ENCODE data around the gene FGF23.

Gene FGF23

GRCh38 chr12:4392223-4392742 is 12.8 kb upstream of the FGF23 start:
- no peaks in the 10 kb centered on the region for H3K36me3 ChIP-seq (ENCODE audit: insufficient read depth)
- no peaks in the 10 kb centered on the region for H4K20me1 ChIP-seq (ENCODE audit: insufficient read depth)
- TF ChIP-seq CTCF (conservative IDR thresholded peaks at IDR 0.05; ENCODE audit: low read depth, low read length) = no peak
- H3K9ac ChIP-seq = no peak overlapping the region
- H3K4me2 ChIP-seq = no peak overlapping the region
- H3K4me3 ChIP-seq (IDR thresholded peaks at IDR 0.05; ENCODE audit: insufficient read depth, low read depth, low read length) = no peak overlapping the region
- no peaks in the 10 kb centered on the region for H3K27me3 ChIP-seq (ENCODE audit: insufficient read depth, low read depth)
- H3K4me1 ChIP-seq (ENCODE audit: low read depth, poor library complexity, severe bottlenecking) = no peaks in the 10 kb centered on the region
- no peak overlapping the region for H3K27ac ChIP-seq
- H2AFZ ChIP-seq (ENCODE audit: low read depth) = no peak overlapping the region
- H3K79me2 ChIP-seq (ENCODE audit: insufficient read depth, low read depth) = no peaks in the 10 kb centered on the region

- Histone ChIP-seq H3K36me3 (ENCODE audit: insufficient read depth) (no peaks in the 10 kb centered on the region), H3K4me3 (IDR thresholded peaks at IDR 0.05; ENCODE audit: insufficient read depth, low read depth, low read length) (no peak overlapping the region), H3K4me1 (ENCODE audit: low read depth, poor library complexity, severe bottlenecking) (no peaks in the 10 kb centered on the region), H3K27me3 (ENCODE audit: insufficient read depth, low read depth) (no peaks in the 10 kb centered on the region), H3K79me2 (ENCODE audit: insufficient read depth, low read depth) (no peaks in the 10 kb centered on the region), H2AFZ (ENCODE audit: low read depth) (no peak overlapping the region), H3K4me2 (no peak overlapping the region), H3K9ac (no peak overlapping the region), H4K20me1 (ENCODE audit: insufficient read depth) (no peaks in the 10 kb centered on the region), H3K27ac (no peak overlapping the region)
- TF ChIP-seq CTCF (conservative IDR thresholded peaks at IDR 0.05; ENCODE audit: low read depth, low read length) = no peak
These were observed 9.2 kb upstream of the FGF23 start for GRCh38 chr12:4388662-4389061.

GRCh38 chr12:4388032-4388431 is 8.5 kb upstream of the FGF23 start:
- no peak overlapping the region for H3K4me2 ChIP-seq
- H3K27ac ChIP-seq = no peak overlapping the region
- H3K9ac ChIP-seq = no peak overlapping the region
- H3K36me3 ChIP-seq (ENCODE audit: insufficient read depth) = no peaks in the 10 kb centered on the region
- H3K4me1 ChIP-seq (ENCODE audit: low read depth, poor library complexity, severe bottlenecking) = no peaks in the 10 kb centered on the region
- H4K20me1 ChIP-seq (ENCODE audit: insufficient read depth) = no peaks in the 10 kb centered on the region
- H2AFZ ChIP-seq (ENCODE audit: low read depth) = no peak overlapping the region
- no peaks in the 10 kb centered on the region for H3K27me3 ChIP-seq (ENCODE audit: insufficient read depth, low read depth)
- TF ChIP-seq CTCF (conservative IDR thresholded peaks at IDR 0.05; ENCODE audit: low read depth, low read length) = no peak
- H3K79me2 ChIP-seq (ENCODE audit: insufficient read depth, low read depth) = no peaks in the 10 kb centered on the region
- no peak overlapping the region for H3K4me3 ChIP-seq (IDR thresholded peaks at IDR 0.05; ENCODE audit: insufficient read depth, low read depth, low read length)

- TF ChIP-seq CTCF (conservative IDR thresholded peaks at IDR 0.05; ENCODE audit: low read depth, low read length) = no peak
- Histone ChIP-seq H3K27me3 (ENCODE audit: insufficient read depth, low read depth) (no peaks in the 10 kb centered on the region), H2AFZ (ENCODE audit: low read depth) (no peak overlapping the region)
These were observed 8.1 kb upstream of the FGF23 start for GRCh38 chr12:4387607-4388006.

More at GRCh38 chr12:4387607-4388006, 8.1 kb upstream of the FGF23 start:
- Histone ChIP-seq H4K20me1 (ENCODE audit: insufficient read depth) (no peaks in the 10 kb centered on the region), H3K9ac (no peak overlapping the region), H3K79me2 (ENCODE audit: insufficient read depth, low read depth) (no peaks in the 10 kb centered on the region), H3K36me3 (ENCODE audit: insufficient read depth) (no peaks in the 10 kb centered on the region), H3K4me1 (ENCODE audit: low read depth, poor library complexity, severe bottlenecking) (no peaks in the 10 kb centered on the region), H3K4me3 (IDR thresholded peaks at IDR 0.05; ENCODE audit: insufficient read depth, low read depth, low read length) (no peak overlapping the region), H3K27ac (no peak overlapping the region), H3K4me2 (no peak overlapping the region)

All from KMS-11 (cell line).